Measurements from ENCODE around the gene CHDH. TPM values are rescaled to one million over a fixed set of nuclear protein-coding genes. Genes with fewer than 3 reads are reported as not detected.

CHDH gene, protein sequence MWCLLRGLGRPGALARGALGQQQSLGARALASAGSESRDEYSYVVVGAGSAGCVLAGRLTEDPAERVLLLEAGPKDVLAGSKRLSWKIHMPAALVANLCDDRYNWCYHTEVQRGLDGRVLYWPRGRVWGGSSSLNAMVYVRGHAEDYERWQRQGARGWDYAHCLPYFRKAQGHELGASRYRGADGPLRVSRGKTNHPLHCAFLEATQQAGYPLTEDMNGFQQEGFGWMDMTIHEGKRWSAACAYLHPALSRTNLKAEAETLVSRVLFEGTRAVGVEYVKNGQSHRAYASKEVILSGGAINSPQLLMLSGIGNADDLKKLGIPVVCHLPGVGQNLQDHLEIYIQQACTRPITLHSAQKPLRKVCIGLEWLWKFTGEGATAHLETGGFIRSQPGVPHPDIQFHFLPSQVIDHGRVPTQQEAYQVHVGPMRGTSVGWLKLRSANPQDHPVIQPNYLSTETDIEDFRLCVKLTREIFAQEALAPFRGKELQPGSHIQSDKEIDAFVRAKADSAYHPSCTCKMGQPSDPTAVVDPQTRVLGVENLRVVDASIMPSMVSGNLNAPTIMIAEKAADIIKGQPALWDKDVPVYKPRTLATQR
- total RNA-seq = 1 to 10 TPM in 2 of 4 donors, under 1 TPM in 2; 0.16 to 2.6 (median 1.6) TPM

DNA sequence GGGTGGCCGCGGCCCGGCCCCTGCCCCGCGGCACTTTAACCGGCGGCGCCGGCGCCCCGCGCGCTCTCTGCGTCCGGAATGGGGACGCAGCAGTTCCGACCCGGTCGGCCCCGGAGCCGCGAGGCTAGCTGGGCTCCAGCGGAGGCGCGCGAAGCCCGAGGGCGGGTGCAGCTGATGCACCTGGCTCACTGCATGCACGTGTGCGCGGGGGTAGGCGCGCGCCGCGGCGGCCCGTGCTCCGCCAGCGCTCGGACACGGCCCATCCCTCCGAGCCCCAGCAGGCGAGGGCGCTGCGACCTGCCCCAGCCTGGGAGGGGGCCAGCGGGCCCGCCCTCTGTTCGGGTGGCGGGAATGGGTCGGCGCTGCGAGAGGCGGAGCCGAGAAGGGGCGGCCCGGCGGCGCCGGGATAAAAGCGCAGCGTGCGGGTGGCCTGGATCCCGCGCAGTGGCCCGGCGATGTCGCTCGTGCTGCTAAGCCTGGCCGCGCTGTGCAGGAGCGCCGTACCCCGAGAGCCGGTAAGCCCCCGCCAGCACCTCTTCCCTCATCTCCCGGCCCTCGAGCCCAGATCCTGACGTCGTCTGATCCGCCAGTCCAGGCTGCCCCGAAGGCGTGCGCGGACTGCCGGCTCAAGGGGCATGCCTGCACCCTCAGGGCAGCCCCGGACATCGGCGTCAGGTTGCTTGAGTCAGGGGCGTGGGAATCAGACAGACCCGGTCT, at the start of gene CHDH, which contains the start of gene IL17RB:
TSS of gene CHDH (minus strand) at position 286 of the 717 bp plus-strand sequence. CDS start 22,411 bp downstream, outside the sequence.
TSS of gene IL17RB (plus strand) at position 435 of the 717 bp plus-strand sequence. CDS start at position 456, 21 bp downstream.
- peak; percentile 88 for ATAC-seq (ENCODE audit: low FRiP score)
- TF ChIP-seq, protein P1, sequence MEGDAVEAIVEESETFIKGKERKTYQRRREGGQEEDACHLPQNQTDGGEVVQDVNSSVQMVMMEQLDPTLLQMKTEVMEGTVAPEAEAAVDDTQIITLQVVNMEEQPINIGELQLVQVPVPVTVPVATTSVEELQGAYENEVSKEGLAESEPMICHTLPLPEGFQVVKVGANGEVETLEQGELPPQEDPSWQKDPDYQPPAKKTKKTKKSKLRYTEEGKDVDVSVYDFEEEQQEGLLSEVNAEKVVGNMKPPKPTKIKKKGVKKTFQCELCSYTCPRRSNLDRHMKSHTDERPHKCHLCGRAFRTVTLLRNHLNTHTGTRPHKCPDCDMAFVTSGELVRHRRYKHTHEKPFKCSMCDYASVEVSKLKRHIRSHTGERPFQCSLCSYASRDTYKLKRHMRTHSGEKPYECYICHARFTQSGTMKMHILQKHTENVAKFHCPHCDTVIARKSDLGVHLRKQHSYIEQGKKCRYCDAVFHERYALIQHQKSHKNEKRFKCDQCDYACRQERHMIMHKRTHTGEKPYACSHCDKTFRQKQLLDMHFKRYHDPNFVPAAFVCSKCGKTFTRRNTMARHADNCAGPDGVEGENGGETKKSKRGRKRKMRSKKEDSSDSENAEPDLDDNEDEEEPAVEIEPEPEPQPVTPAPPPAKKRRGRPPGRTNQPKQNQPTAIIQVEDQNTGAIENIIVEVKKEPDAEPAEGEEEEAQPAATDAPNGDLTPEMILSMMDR (IDR thresholded peaks at IDR 0.05) = no peak
- no peak for DNase-seq (ENCODE audit: low spot score)

DNA sequence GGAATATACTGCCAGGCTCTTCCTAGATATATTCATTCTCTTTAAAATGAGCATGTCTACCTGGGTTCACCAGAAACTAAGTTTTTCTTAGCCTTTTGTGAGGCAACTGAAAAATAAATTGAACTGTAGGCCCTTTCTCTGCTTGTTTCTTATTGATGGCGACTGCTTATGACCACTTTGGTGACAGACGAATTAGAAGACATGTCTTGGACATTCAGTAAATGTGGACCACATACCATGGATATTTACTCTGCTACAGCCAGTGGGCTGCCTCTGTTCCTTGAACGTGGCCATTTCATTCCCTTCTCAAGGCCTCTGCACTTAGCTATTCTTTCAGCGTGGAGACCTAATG, 46.0 kb upstream of the CHDH start:
- TF ChIP-seq, protein P1 (IDR thresholded peaks at IDR 0.05) = no peak
- ATAC-seq (ENCODE audit: low FRiP score) = no peak
- no peak for DNase-seq (ENCODE audit: low spot score)

DNA sequence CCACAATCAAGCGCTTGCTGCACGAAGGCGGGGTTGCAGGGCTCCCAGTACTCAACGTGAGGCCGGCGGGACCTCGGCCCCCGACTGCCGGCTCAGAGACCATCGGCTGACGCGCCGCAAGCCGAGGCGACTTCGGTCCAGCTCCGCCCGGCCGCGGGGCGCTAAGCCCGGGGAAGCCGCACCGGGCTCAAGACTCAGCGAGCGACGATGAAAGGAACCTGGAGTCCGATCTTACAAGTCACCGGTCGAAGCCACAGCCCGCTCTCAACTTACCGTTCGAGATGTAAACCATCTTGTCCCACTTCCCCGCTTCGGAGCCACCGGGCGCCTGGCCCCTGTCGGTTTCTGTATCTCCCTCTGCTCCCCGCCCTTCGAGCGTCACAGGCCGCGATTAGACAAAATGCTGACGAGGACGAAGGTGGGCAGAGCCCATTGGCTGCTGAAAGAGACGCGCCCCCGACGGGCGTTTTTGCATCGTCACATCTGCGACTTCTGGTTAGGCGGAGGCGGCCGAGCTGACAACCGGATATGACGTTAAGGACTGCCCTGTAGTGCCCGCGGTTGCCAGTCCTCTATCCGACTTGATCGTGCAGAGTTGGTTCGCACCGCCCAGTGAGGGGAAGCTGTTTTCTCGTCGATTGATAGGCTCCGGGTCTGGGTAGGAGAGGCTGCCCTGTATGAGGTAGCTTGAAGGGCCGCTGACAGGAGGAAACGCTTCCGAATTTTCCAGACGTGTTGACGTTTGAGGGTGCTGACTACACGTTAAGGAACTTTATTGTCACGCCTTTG, 45.5 kb upstream of the CHDH start, which contains the start of gene SELENOK:
TSS of gene SELENOK (minus strand) at position 363 of the 789 bp plus-strand sequence.
- ATAC-seq (ENCODE audit: low FRiP score) (peak; percentile 98), DNase-seq (ENCODE audit: low spot score) (peak; percentile 92)
- TF ChIP-seq, protein P1 (IDR thresholded peaks at IDR 0.05) = no peak

DNA sequence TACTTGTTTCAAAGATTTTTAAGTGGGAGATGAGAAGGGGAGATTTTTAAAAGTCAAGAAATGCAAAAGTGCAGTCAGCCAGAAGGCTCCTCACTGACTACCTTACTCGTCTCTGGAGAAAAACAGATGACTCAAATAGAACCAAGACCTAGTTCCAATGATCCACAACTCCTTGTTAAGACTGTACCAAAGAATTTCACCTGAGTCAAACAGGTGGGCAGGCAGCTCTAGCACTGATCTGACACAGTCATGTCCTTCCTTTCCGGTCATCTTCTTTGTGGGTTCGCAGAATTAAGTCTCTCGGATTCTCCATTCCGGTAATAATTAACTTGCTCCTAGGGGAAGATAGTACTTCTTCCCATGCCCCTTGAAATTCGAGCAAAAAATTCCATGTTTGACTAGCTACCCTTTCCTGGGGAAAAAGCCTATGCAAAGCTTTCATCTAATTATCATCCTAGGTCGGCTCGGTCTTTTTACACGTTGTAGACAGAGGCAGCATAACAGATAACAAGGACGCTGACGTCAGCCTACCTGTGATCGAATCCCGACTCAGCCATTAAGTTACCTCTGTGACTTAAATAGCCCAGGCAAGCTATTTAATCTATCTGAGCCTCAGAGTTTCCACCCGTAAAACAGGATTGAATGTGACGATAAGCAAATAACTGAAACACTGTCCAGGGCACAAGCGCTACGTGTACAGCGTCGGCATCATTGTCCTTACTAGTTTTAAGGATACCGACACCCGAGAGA, 44.7 kb upstream of the CHDH start:
- ATAC-seq (ENCODE audit: low FRiP score) (no peak), DNase-seq (ENCODE audit: low spot score) (no peak)
- TF ChIP-seq, protein P1 (IDR thresholded peaks at IDR 0.05) = no peak

DNA sequence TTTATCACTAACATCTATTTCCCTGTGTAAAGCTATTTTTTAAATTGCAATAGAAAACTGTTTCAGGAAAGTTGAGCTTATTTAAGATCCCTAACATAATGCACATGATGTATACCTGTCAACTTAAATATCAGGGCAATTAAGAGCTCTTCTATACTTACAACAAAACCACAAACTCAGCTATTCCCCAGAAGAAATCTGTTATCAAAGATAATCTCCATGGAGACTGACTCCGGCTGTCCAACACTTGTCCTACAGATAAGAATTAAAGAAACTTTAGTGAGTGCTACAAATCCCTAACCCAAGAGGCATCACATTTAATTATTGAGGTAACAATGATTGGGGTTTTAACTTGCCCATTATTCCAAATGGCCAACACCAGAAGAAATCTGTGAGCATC, 42.0 kb upstream of the CHDH start:
- TF ChIP-seq, protein P1 (IDR thresholded peaks at IDR 0.05) = no peak
- no peak for ATAC-seq (ENCODE audit: low FRiP score)
- DNase-seq (ENCODE audit: low spot score) = no peak

DNA sequence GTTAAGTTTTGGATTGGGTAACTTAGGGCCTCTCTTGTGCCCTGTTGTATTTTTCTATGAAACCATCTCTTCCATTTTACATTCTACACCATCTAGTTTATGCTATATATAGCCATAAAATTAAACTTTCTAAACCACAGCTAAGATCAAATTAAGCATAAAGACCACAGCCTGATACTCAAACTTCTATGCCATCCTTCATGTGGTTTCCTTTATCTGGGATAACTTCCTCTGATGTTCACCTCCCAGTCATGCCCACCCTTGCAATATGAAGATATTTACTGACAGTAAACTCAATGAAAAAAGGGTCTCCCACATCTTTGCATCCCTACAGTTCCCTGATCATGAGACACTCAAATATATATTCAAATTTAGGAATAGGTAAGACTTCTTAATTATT, 41.2 kb upstream of the CHDH start:
- no peak for ATAC-seq (ENCODE audit: low FRiP score)

More for the DNA sequence above, 41.2 kb upstream of the CHDH start:
- no peak for DNase-seq (ENCODE audit: low spot score)
- TF ChIP-seq, protein P1 (IDR thresholded peaks at IDR 0.05) = no peak
